ENCODE data around the gene FALEC. TPM values are rescaled to one million over a fixed set of nuclear protein-coding genes. Genes with fewer than 3 reads are reported as not detected.
A peak's percentile ranks its signal among the peaks of the same experiment; 100 is the strongest.

FALEC gene
- total and polyA plus RNA-seq, 9 of the 15 experiments (the other 6 are each of a cell fraction or from before 2014, with no cell fraction given): 0.15 to 1.8 (median 0.53) TPM; not detected in 5

DNA sequence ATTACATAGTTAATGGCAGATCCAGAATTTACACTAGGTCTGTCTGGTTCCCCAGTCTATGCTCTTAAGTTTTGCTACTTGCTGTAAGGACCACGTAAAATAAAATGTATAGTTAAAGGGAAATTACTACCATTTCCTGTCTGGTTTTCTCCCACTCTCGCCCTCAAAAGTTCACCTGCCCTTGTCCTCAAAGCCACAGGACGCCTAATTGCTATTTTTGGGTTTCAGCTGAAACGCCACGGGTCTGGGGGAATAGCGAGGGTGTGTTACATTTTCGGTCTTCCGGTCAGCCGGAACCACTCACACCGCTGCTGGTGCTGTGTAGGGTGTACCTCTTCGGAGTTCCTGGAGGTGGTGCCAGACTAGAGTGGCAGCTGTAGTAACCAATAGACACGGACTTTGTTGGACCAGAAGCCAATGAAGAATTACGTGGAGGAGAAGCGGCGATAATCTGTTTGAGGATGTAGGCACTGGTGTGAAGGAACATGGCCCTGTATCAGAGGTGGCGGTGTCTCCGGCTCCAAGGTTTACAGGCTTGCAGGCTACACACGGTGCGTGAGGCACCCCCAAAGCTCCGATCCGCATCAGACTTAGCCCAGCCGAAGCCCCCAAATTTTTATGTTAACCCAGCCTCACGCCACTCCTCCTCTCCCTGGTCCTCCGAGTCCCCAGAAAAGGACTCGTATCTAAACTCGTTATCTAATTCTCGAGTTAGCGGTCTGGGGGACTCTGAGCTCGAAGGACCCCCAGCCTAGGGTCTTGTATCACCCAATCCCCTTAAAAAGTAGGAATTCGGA is 28.4 kb upstream of the FALEC start, which contains the start of gene TARS2 (continued):
- TF ChIP-seq, protein P1, sequence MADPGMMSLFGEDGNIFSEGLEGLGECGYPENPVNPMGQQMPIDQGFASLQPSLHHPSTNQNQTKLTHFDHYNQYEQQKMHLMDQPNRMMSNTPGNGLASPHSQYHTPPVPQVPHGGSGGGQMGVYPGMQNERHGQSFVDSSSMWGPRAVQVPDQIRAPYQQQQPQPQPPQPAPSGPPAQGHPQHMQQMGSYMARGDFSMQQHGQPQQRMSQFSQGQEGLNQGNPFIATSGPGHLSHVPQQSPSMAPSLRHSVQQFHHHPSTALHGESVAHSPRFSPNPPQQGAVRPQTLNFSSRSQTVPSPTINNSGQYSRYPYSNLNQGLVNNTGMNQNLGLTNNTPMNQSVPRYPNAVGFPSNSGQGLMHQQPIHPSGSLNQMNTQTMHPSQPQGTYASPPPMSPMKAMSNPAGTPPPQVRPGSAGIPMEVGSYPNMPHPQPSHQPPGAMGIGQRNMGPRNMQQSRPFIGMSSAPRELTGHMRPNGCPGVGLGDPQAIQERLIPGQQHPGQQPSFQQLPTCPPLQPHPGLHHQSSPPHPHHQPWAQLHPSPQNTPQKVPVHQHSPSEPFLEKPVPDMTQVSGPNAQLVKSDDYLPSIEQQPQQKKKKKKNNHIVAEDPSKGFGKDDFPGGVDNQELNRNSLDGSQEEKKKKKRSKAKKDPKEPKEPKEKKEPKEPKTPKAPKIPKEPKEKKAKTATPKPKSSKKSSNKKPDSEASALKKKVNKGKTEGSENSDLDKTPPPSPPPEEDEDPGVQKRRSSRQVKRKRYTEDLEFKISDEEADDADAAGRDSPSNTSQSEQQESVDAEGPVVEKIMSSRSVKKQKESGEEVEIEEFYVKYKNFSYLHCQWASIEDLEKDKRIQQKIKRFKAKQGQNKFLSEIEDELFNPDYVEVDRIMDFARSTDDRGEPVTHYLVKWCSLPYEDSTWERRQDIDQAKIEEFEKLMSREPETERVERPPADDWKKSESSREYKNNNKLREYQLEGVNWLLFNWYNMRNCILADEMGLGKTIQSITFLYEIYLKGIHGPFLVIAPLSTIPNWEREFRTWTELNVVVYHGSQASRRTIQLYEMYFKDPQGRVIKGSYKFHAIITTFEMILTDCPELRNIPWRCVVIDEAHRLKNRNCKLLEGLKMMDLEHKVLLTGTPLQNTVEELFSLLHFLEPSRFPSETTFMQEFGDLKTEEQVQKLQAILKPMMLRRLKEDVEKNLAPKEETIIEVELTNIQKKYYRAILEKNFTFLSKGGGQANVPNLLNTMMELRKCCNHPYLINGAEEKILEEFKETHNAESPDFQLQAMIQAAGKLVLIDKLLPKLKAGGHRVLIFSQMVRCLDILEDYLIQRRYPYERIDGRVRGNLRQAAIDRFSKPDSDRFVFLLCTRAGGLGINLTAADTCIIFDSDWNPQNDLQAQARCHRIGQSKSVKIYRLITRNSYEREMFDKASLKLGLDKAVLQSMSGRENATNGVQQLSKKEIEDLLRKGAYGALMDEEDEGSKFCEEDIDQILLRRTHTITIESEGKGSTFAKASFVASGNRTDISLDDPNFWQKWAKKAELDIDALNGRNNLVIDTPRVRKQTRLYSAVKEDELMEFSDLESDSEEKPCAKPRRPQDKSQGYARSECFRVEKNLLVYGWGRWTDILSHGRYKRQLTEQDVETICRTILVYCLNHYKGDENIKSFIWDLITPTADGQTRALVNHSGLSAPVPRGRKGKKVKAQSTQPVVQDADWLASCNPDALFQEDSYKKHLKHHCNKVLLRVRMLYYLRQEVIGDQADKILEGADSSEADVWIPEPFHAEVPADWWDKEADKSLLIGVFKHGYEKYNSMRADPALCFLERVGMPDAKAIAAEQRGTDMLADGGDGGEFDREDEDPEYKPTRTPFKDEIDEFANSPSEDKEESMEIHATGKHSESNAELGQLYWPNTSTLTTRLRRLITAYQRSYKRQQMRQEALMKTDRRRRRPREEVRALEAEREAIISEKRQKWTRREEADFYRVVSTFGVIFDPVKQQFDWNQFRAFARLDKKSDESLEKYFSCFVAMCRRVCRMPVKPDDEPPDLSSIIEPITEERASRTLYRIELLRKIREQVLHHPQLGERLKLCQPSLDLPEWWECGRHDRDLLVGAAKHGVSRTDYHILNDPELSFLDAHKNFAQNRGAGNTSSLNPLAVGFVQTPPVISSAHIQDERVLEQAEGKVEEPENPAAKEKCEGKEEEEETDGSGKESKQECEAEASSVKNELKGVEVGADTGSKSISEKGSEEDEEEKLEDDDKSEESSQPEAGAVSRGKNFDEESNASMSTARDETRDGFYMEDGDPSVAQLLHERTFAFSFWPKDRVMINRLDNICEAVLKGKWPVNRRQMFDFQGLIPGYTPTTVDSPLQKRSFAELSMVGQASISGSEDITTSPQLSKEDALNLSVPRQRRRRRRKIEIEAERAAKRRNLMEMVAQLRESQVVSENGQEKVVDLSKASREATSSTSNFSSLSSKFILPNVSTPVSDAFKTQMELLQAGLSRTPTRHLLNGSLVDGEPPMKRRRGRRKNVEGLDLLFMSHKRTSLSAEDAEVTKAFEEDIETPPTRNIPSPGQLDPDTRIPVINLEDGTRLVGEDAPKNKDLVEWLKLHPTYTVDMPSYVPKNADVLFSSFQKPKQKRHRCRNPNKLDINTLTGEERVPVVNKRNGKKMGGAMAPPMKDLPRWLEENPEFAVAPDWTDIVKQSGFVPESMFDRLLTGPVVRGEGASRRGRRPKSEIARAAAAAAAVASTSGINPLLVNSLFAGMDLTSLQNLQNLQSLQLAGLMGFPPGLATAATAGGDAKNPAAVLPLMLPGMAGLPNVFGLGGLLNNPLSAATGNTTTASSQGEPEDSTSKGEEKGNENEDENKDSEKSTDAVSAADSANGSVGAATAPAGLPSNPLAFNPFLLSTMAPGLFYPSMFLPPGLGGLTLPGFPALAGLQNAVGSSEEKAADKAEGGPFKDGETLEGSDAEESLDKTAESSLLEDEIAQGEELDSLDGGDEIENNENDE (IDR thresholded peaks at IDR 0.05; ENCODE audit: low read depth, low read length): peak; percentile 58
- TF ChIP-seq RFX5 (IDR thresholded peaks at IDR 0.05; ENCODE audit: low read depth, low read length) (no peak), POU5F1 (IDR thresholded peaks at IDR 0.05; ENCODE audit: borderline replicate concordance, low read depth, low read length, partially characterized antibody) (no peak), TEAD4 (IDR thresholded peaks at IDR 0.05; ENCODE audit: low read length) (peak; percentile 51; the same call in 1 of the 2 replicates), TEAD4 (CRISPR knock-in tag; IDR thresholded peaks at IDR 0.05; ENCODE audit: borderline replicate concordance) (no peak), MCM7 (IDR thresholded peaks at IDR 0.05) (no peak), ZC3H8 (IDR thresholded peaks at IDR 0.05) (peak; percentile 11; the same call in 1 of the 2 replicates), HDAC8 (tag; IDR thresholded peaks at IDR 0.05) (no peak), ZNF253 (CRISPR knock-in tag; conservative IDR thresholded peaks at IDR 0.05) (no peak), ZNF212 (CRISPR knock-in tag; IDR thresholded peaks at IDR 0.05) (no peak), JUN (IDR thresholded peaks at IDR 0.05; ENCODE audit: borderline replicate concordance, low read depth, low read length) (peak; percentile 66; the same call in 1 of the 2 replicates), JUN (CRISPR knock-in tag; IDR thresholded peaks at IDR 0.05; ENCODE audit: borderline replicate concordance) (no peak)
- TF ChIP-seq, protein P2, sequence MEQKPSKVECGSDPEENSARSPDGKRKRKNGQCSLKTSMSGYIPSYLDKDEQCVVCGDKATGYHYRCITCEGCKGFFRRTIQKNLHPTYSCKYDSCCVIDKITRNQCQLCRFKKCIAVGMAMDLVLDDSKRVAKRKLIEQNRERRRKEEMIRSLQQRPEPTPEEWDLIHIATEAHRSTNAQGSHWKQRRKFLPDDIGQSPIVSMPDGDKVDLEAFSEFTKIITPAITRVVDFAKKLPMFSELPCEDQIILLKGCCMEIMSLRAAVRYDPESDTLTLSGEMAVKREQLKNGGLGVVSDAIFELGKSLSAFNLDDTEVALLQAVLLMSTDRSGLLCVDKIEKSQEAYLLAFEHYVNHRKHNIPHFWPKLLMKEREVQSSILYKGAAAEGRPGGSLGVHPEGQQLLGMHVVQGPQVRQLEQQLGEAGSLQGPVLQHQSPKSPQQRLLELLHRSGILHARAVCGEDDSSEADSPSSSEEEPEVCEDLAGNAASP (IDR thresholded peaks at IDR 0.05): no peak
- TF ChIP-seq, protein P3, sequence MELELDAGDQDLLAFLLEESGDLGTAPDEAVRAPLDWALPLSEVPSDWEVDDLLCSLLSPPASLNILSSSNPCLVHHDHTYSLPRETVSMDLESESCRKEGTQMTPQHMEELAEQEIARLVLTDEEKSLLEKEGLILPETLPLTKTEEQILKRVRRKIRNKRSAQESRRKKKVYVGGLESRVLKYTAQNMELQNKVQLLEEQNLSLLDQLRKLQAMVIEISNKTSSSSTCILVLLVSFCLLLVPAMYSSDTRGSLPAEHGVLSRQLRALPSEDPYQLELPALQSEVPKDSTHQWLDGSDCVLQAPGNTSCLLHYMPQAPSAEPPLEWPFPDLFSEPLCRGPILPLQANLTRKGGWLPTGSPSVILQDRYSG (tag; conservative IDR thresholded peaks at IDR 0.05; ENCODE audit: low read depth): no peak

Measured in K562 (cell line).